ENCODE data around the gene OSM.

The OSM gene

GRCh38 chr22:30230787-30231461, 35.7 kb downstream of the OSM start:
- no peak overlapping the region for H2BK120ac ChIP-seq (ENCODE audit: low read depth, low read length)
- H3K56ac ChIP-seq (ENCODE audit: low read length): peak overlapping the region; percentile 34
- no peak overlapping the region for H3K4ac ChIP-seq (ENCODE audit: low read depth, low read length)
- H4K8ac ChIP-seq (ENCODE audit: low read depth, low read length): no peak overlapping the region
- no peak overlapping the region for H2BK5ac ChIP-seq (ENCODE audit: low read length)
- no peak overlapping the region for H3K18ac ChIP-seq (ENCODE audit: low read length)
- H3K27ac ChIP-seq (ENCODE audit: low read depth, low read length): no peak overlapping the region
- no peak overlapping the region for H3K23ac ChIP-seq (ENCODE audit: low read length)
- H3K79me2 ChIP-seq (ENCODE audit: control insufficient read depth, insufficient read depth, low read length): no peaks in the 10 kb centered on the region
- no peaks in the 10 kb centered on the region for H3K27me3 ChIP-seq (ENCODE audit: insufficient read depth, low read length, poor library complexity)
- no CpG with 5 or more reads among the region's 9 CpGs for WGBS (ENCODE audit: extremely low coverage, insufficient coverage, low lambda C conversion rate)
- no peaks in the 10 kb centered on the region for H3K36me3 ChIP-seq (ENCODE audit: control insufficient read depth, insufficient read depth, low read length)
- H4K5ac ChIP-seq (ENCODE audit: low read length): no peak overlapping the region
- H2BK15ac ChIP-seq (replicated peaks; ENCODE audit: low read depth): no peak overlapping the region
- H3K79me1 ChIP-seq (ENCODE audit: low read length): no peaks in the 10 kb centered on the region
- H2AK5ac ChIP-seq (ENCODE audit: low read length): no peak overlapping the region
- H3K4me1 ChIP-seq (ENCODE audit: control insufficient read depth, low read depth, low read length): peaks cover 5% of the 10 kb centered on the region
- H3K4me2 ChIP-seq (ENCODE audit: low read length): no peak overlapping the region
- DNase-seq: no peak
- H3K9ac ChIP-seq (ENCODE audit: low read length): no peak overlapping the region
- no peak overlapping the region for H3K4me3 ChIP-seq (ENCODE audit: low read length)

DNA sequence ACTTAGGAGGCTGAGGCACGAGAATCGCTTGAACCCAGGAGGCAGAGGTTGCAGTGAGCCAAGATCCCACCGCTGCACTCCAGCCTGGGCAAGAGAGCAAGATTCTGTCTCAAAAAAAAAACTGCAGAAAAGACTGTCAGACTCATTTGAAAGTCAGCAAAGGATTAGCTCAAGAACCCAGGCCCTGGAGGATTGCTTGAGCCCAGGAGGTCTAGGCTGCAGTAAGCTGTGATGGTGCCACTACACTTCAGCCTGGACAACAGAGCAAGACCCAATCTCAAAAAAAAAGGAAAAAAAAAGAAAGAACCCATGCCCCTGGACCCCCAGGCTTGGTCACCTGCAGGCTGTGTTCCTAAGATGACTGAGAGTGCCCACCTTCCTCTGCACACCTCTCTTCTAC, 36.3 kb downstream of the OSM start:
- WGBS (ENCODE audit: extremely low coverage, insufficient coverage, low lambda C conversion rate): no CpG with 5 or more reads among the region's 3 CpGs
- Histone ChIP-seq H3K79me1 (ENCODE audit: low read length) (no peaks in the 10 kb centered on the region), H3K4me2 (ENCODE audit: low read length) (no peak overlapping the region), H3K9ac (ENCODE audit: low read length) (no peak overlapping the region), H4K5ac (ENCODE audit: low read length) (no peak overlapping the region), H2BK15ac (replicated peaks; ENCODE audit: low read depth) (no peak overlapping the region), H3K56ac (ENCODE audit: low read length) (no peak overlapping the region), H3K4ac (ENCODE audit: low read depth, low read length) (no peak overlapping the region), H3K27ac (ENCODE audit: low read depth, low read length) (no peak overlapping the region), H3K4me3 (ENCODE audit: low read length) (no peak overlapping the region), H3K27me3 (ENCODE audit: insufficient read depth, low read length, poor library complexity) (no peaks in the 10 kb centered on the region), H3K23ac (ENCODE audit: low read length) (no peak overlapping the region), H3K4me1 (ENCODE audit: control insufficient read depth, low read depth, low read length) (peaks cover 4% of the 10 kb centered on the region), H2BK5ac (ENCODE audit: low read length) (no peak overlapping the region), H3K18ac (ENCODE audit: low read length) (no peak overlapping the region), H2BK120ac (ENCODE audit: low read depth, low read length) (no peak overlapping the region), H2AK5ac (ENCODE audit: low read length) (no peak overlapping the region), H3K79me2 (ENCODE audit: control insufficient read depth, insufficient read depth, low read length) (no peaks in the 10 kb centered on the region), H4K8ac (ENCODE audit: low read depth, low read length) (no peak overlapping the region), H3K36me3 (ENCODE audit: control insufficient read depth, insufficient read depth, low read length) (no peaks in the 10 kb centered on the region)
- DNase-seq: no peak

- Histone ChIP-seq H3K79me1 (ENCODE audit: low read length) (no peaks in the 10 kb centered on the region), H3K4me3 (ENCODE audit: low read length) (no peak overlapping the region), H3K18ac (ENCODE audit: low read length) (no peak overlapping the region), H3K27me3 (ENCODE audit: insufficient read depth, low read length, poor library complexity) (no peaks in the 10 kb centered on the region), H4K8ac (ENCODE audit: low read depth, low read length) (no peak overlapping the region), H3K36me3 (ENCODE audit: control insufficient read depth, insufficient read depth, low read length) (no peaks in the 10 kb centered on the region), H2BK120ac (ENCODE audit: low read depth, low read length) (no peak overlapping the region), H2AK5ac (ENCODE audit: low read length) (no peak overlapping the region), H3K27ac (ENCODE audit: low read depth, low read length) (no peak overlapping the region), H3K56ac (ENCODE audit: low read length) (no peak overlapping the region), H3K4me2 (ENCODE audit: low read length) (no peak overlapping the region), H4K5ac (ENCODE audit: low read length) (no peak overlapping the region), H3K4ac (ENCODE audit: low read depth, low read length) (no peak overlapping the region), H2BK15ac (replicated peaks; ENCODE audit: low read depth) (no peak overlapping the region), H2BK5ac (ENCODE audit: low read length) (no peak overlapping the region), H3K79me2 (ENCODE audit: control insufficient read depth, insufficient read depth, low read length) (no peaks in the 10 kb centered on the region), H3K23ac (ENCODE audit: low read length) (no peak overlapping the region), H3K4me1 (ENCODE audit: control insufficient read depth, low read depth, low read length) (peaks cover 2% of the 10 kb centered on the region), H3K9ac (ENCODE audit: low read length) (no peak overlapping the region)
- peak; percentile 91 for DNase-seq
- WGBS (ENCODE audit: extremely low coverage, insufficient coverage, low lambda C conversion rate): no CpG with 5 or more reads among the region's 21 CpGs
Observed at GRCh38 chr22:30228509-30229359, 37.9 kb downstream of the OSM start.

GRCh38 chr22:30227438-30228228, 39.0 kb downstream of the OSM start:
- no peak overlapping the region for H2BK5ac ChIP-seq (ENCODE audit: low read length)
- H3K36me3 ChIP-seq (ENCODE audit: control insufficient read depth, insufficient read depth, low read length): no peaks in the 10 kb centered on the region
- no peak overlapping the region for H3K4me3 ChIP-seq (ENCODE audit: low read length)
- H3K79me2 ChIP-seq (ENCODE audit: control insufficient read depth, insufficient read depth, low read length): no peaks in the 10 kb centered on the region
- peaks cover 2% of the 10 kb centered on the region for H3K4me1 ChIP-seq (ENCODE audit: control insufficient read depth, low read depth, low read length)
- H3K9ac ChIP-seq (ENCODE audit: low read length): no peak overlapping the region
- H2BK15ac ChIP-seq (replicated peaks; ENCODE audit: low read depth): no peak overlapping the region
- no CpG with 5 or more reads among the region's 4 CpGs for WGBS (ENCODE audit: extremely low coverage, insufficient coverage, low lambda C conversion rate)
- no peak for DNase-seq
- no peak overlapping the region for H3K4me2 ChIP-seq (ENCODE audit: low read length)
- no peak overlapping the region for H4K5ac ChIP-seq (ENCODE audit: low read length)
- H3K56ac ChIP-seq (ENCODE audit: low read length): no peak overlapping the region
- no peak overlapping the region for H2BK120ac ChIP-seq (ENCODE audit: low read depth, low read length)
- H3K18ac ChIP-seq (ENCODE audit: low read length): no peak overlapping the region
- no peaks in the 10 kb centered on the region for H3K79me1 ChIP-seq (ENCODE audit: low read length)
- no peaks in the 10 kb centered on the region for H3K27me3 ChIP-seq (ENCODE audit: insufficient read depth, low read length, poor library complexity)
- no peak overlapping the region for H4K8ac ChIP-seq (ENCODE audit: low read depth, low read length)
- H3K27ac ChIP-seq (ENCODE audit: low read depth, low read length): no peak overlapping the region
- H3K23ac ChIP-seq (ENCODE audit: low read length): no peak overlapping the region
- no peak overlapping the region for H2AK5ac ChIP-seq (ENCODE audit: low read length)
- H3K4ac ChIP-seq (ENCODE audit: low read depth, low read length): no peak overlapping the region

DNA sequence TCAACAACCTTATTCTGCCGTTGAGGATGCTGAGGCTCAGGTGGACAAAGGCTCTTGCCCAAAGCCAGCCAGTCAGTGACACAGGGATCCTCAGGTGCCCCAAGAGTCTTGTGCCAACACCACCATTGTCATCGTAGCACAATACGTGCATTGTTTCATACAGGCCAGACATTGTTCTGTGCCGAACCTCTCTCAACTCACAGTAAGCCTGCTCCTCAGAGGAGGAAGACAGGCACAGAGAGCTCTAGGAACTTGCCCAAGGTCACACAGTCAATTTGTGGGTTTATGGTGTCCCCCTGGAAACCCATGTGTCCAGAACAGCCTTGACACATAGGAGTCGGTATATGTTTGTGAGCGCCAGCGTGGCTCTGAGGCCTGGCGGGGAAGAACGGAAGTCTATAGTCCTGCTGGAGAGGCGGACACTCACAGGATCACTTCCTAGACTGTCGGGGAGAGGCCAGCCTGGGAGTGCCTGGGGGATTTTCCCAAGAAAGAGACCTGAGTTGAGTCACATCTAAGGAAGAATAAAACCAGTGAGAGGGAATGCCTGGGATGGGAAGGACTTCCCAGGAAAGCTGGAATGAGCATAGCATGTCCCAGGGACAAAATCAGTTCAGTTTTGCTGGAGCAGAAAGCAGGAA, 40.3 kb downstream of the OSM start:
- Histone ChIP-seq H4K8ac (ENCODE audit: low read depth, low read length) (no peak overlapping the region), H4K5ac (ENCODE audit: low read length) (no peak overlapping the region), H3K4me3 (ENCODE audit: low read length) (no peak overlapping the region), H3K4me2 (ENCODE audit: low read length) (no peak overlapping the region), H3K36me3 (ENCODE audit: control insufficient read depth, insufficient read depth, low read length) (no peaks in the 10 kb centered on the region), H2BK15ac (replicated peaks; ENCODE audit: low read depth) (no peak overlapping the region), H3K23ac (ENCODE audit: low read length) (no peak overlapping the region), H2BK5ac (ENCODE audit: low read length) (no peak overlapping the region), H3K56ac (ENCODE audit: low read length) (no peak overlapping the region), H3K79me2 (ENCODE audit: control insufficient read depth, insufficient read depth, low read length) (no peaks in the 10 kb centered on the region), H3K4ac (ENCODE audit: low read depth, low read length) (no peak overlapping the region), H3K4me1 (ENCODE audit: control insufficient read depth, low read depth, low read length) (peaks cover 2% of the 10 kb centered on the region), H3K79me1 (ENCODE audit: low read length) (no peaks in the 10 kb centered on the region), H3K9ac (ENCODE audit: low read length) (no peak overlapping the region), H2BK120ac (ENCODE audit: low read depth, low read length) (no peak overlapping the region), H3K27me3 (ENCODE audit: insufficient read depth, low read length, poor library complexity) (no peaks in the 10 kb centered on the region), H2AK5ac (ENCODE audit: low read length) (no peak overlapping the region), H3K18ac (ENCODE audit: low read length) (no peak overlapping the region), H3K27ac (ENCODE audit: low read depth, low read length) (no peak overlapping the region)
- WGBS (ENCODE audit: extremely low coverage, insufficient coverage, low lambda C conversion rate): no CpG with 5 or more reads among the region's 11 CpGs
- DNase-seq: no peak

Data from mesendoderm (in vitro differentiated cells).